Subcutaneous abdominal adipose tissue (tissue), 5 donors: ENCODE results near the gene GPR137B.

Experiments
- H3K27ac ChIP-seq: one replicate; pipeline ENCODE4 v1.7.0; 2013; ENCODE audit warnings: low read depth, mild to moderate bottlenecking, inconsistent platforms, low read length, moderate library complexity
- H3K27me3 ChIP-seq, 5 donors: one replicate each; pipeline ENCODE4 v1.7.0; 2013; ENCODE audit warnings: low read length in 5 of 5, inconsistent platforms in 1 of 5; ENCODE audit not compliant: control insufficient read depth in 5 of 5, insufficient read depth in 4 of 5
- H3K36me3 ChIP-seq, 5 donors: one replicate each; pipeline ENCODE4 v1.7.0; 2013; ENCODE audit warnings: low read length in 5 of 5; ENCODE audit not compliant: control insufficient read depth in 5 of 5, insufficient read depth in 5 of 5
- H3K4me1 ChIP-seq, 5 donors: one replicate each; pipeline ENCODE4 v1.7.0; 2013; ENCODE audit warnings: low read length in 5 of 5, mild to moderate bottlenecking in 3 of 5, moderate library complexity in 1 of 5; ENCODE audit not compliant: control insufficient read depth in 5 of 5, insufficient read depth in 5 of 5
- H3K4me3 ChIP-seq, 5 donors: one replicate each; pipeline ENCODE4 v1.7.0; 2013; ENCODE audit warnings: low read length in 5 of 5, low read depth in 1 of 5
- H3K9ac ChIP-seq, 5 donors: one replicate each; pipeline ENCODE4 v1.7.0; 2013; ENCODE audit warnings: low read length in 5 of 5, mild to moderate bottlenecking in 4 of 5, moderate library complexity in 3 of 5
- H3K9me3 ChIP-seq, 5 donors: one replicate each; pipeline ENCODE4 v1.7.0; 2013; ENCODE audit warnings: low read length in 5 of 5; ENCODE audit not compliant: control insufficient read depth in 5 of 5
- donor health status: healthy.
- donor health status: healthy.
- donor health status: healthy.
- donor health status: healthy.
- donor health status: healthy.

Gene GPR137B

DNA sequence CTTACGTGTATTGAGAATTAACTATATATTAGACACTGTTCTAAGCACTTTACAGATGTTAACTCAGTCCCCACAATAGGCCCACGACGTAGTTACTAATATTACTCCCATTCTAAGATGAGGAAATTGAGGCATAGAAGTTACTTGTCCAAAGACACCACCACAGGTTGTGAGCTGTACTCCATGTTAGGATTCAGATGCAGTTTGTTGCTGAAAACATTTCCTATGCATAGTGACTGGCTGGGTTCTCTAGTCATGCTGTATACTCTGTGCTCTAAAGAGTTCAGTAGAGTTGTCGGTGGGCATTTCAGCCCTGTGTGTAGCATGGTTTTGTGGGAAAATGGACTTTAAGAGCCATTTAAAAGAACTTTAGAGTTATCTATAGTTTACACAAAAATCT lies 65.2 kb downstream of the GPR137B start:
- H3K4me1 ChIP-seq = no peaks in the 10 kb centered on the region
- no peak overlapping the region for H3K4me3 ChIP-seq
- H3K27me3 ChIP-seq = no peaks in the 10 kb centered on the region
- H3K36me3 ChIP-seq = peaks cover 4 to 12% (median 10%) of the 10 kb centered on the region in 5 donors
- H3K9ac ChIP-seq = no peak overlapping the region
- no peaks in the 10 kb centered on the region for H3K9me3 ChIP-seq
- H3K27ac ChIP-seq = no peak overlapping the region

DNA sequence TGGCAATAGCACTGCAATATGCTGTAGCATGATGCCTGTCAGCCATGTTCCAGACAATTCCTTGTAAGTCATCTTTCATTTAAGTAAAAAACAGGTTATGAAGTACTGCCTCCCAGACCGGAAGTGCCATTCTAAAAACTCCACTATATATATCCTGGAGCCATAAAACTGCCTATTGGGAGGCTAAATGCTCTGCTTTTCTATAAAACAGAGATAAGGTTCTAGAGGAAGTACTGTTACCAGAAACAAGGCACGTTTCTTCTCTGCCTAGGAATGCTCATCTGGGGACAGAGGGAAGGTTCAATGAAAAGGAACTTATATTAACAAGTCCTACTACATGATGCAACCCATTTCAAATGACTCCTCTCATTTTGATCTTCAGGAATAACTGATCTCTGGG lies 66.8 kb downstream of the GPR137B start:
- Histone ChIP-seq H3K27me3 (no peaks in the 10 kb centered on the region), H3K9ac (no peak overlapping the region), H3K27ac (no peak overlapping the region), H3K4me3 (no peak overlapping the region), H3K36me3 (peaks cover 4 to 13% (median 12%) of the 10 kb centered on the region in 5 donors), H3K9me3 (no peaks in the 10 kb centered on the region), H3K4me1 (no peaks in the 10 kb centered on the region)

DNA sequence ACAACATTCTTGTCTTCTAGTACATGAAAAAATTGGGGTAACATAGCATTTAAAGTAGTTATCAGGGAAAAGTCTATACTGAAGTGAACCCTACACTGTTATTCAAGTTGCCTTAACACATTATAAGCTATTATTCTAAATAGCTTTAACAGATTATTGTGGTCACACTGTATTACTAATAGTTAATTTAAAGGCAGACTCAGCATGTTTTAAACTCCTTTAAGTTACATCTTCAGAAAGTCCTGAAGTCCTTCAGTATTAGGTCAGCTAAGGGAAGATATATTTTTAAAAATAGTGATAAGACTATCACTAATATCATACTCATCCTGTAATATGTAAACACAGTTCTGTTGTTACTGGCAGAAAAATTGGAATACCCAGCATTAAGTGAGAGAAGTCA lies 67.4 kb downstream of the GPR137B start:
- Histone ChIP-seq H3K4me3 (no peak overlapping the region), H3K9me3 (no peaks in the 10 kb centered on the region), H3K9ac (no peak overlapping the region), H3K27ac (no peak overlapping the region), H3K36me3 (peaks cover 4 to 16% (median 11%) of the 10 kb centered on the region in 5 donors), H3K27me3 (no peaks in the 10 kb centered on the region), H3K4me1 (no peaks in the 10 kb centered on the region)

DNA sequence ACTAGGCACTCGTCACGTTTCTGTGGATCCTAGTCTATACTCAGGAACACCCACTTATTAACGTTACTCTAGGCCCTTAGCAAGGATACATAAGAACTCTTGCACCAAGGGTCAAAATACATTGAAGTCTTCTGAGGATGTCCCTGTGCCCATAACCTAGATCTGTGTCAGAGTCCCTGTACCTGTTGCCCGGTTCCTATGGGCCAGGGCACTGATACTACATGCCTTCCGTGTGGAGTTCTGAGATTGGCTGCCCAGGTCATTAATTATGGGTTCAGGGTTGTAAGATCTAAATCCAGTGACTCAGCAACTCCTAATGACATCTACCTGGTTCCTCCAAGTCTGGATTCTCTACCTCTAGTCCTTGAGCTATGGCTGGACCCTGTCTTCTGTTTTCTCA lies 69.5 kb downstream of the GPR137B start:
- no peaks in the 10 kb centered on the region for H3K9me3 ChIP-seq
- H3K27ac ChIP-seq = no peak overlapping the region

DNA sequence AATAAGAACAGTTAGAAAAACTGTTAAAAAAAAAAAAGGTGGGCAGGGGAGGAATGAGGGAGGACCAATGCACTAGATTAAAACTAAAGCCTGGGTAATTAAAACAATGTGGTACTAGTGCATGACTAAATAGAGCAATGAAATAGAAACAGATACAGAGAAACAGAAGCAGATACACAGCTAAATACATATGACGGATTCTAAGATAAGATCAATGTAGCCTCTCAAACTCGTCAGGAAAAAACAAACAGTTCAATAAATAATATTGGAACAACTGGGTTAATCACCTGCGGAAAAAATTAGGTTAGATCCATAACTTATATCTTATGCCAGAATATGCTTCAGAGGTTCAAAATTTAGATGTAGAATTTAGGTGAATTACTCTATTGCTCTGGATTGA lies 71.2 kb downstream of the GPR137B start:
- H3K4me1 ChIP-seq = no peaks in the 10 kb centered on the region
- no peaks in the 10 kb centered on the region for H3K9me3 ChIP-seq
- no peak overlapping the region for H3K4me3 ChIP-seq
- peaks cover 0 to 20% (median 3%) of the 10 kb centered on the region in 5 donors for H3K36me3 ChIP-seq
- no peak overlapping the region for H3K9ac ChIP-seq
- H3K27ac ChIP-seq = no peak overlapping the region
- H3K27me3 ChIP-seq = no peaks in the 10 kb centered on the region

More for the DNA sequence above, 69.5 kb downstream of the GPR137B start:
- Histone ChIP-seq H3K9ac (no peak overlapping the region), H3K4me3 (no peak overlapping the region), H3K4me1 (no peaks in the 10 kb centered on the region), H3K27me3 (no peaks in the 10 kb centered on the region), H3K36me3 (peaks cover 0 to 14% (median 9%) of the 10 kb centered on the region in 5 donors)

DNA sequence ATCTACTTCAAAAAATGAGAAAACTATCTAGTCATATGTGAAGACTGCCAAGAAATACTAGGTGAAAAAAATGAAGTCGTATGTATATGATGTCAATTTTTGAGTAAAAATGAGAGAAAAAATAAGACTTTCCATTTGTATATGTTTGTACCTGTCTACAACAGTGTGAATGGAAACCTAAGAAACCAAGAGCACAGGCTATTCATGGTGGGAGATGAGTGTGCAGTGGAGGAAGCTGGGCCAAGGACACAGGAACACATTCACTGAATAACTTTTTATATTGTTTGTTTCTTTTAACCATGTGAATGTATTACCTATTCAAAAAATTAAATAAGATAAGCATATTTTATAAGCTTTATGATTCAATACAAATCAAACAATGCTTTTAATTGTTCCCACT lies 72.4 kb downstream of the GPR137B start:
- Histone ChIP-seq H3K9ac (no peak overlapping the region), H3K4me1 (no peaks in the 10 kb centered on the region), H3K4me3 (no peak overlapping the region), H3K9me3 (no peaks in the 10 kb centered on the region), H3K27me3 (no peaks in the 10 kb centered on the region), H3K36me3 (peaks cover 0 to 22% (median 0%) of the 10 kb centered on the region in 5 donors), H3K27ac (no peak overlapping the region)

DNA sequence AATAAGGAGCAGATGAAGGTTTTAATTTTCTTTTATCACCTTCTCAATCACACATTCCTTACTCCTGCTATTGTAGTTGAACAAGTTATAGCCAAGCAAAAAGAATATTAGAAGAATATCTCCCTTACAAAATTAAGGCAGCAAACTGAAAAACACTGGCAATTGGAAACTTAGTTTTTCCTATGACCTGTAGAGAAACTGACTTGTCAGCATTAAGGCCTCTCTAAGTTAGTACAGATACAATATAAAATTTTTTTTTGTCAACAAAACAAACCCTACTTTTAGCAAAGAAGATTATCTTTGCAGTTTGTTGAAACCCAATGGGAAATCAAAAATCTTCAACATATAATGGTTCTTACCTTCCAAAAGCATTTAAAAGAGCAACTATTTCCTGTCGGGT lies 78.1 kb downstream of the GPR137B start:
- no peaks in the 10 kb centered on the region for H3K4me1 ChIP-seq
- H3K4me3 ChIP-seq = no peak overlapping the region
- H3K27me3 ChIP-seq = no peaks in the 10 kb centered on the region
- H3K9me3 ChIP-seq = no peaks in the 10 kb centered on the region
- H3K27ac ChIP-seq = no peak overlapping the region
- H3K36me3 ChIP-seq = peaks cover 0 to 22% (median 10%) of the 10 kb centered on the region in 5 donors
- H3K9ac ChIP-seq = no peak overlapping the region

DNA sequence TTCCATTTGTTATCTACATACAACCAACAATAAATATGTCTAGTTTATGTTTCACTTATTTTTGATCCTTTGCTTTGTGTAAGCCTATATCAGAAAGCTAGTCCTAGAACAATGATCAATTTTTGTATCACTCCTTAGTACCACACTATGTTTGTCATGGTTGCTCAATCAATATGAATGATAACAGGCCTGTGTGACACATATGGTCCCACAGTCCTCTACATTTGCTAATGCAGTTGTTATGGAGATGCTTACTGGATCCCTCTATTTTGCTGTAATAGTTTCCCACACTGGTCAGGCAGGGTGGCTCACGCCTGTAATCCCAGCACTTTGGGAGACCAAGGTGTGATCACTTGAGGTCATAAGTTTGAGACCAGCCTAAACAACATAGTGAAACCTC lies 80.3 kb downstream of the GPR137B start:
- H3K36me3 ChIP-seq = peaks cover 0 to 20% (median 18%) of the 10 kb centered on the region in 5 donors
- no peak overlapping the region for H3K4me3 ChIP-seq

DNA sequence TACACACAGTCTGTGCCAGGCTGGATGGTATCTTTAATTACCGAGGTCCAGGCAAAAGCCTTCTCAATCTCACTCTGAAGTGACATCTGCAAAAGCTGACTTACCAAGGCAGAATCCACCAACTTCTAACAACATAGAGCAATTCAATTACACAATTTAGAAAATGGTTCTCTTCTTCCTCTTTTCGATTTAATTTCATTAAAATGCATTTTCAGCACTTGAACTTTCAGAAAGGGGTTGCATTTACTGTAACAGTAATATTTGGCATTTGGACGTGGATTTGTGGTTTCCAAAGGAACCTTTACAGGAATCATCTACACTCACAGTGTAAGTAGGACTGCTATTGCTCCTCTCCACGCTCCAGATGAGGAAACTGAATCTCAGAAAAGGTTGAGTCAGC lies 86.1 kb downstream of the GPR137B start:
- H3K4me1 ChIP-seq = no peaks in the 10 kb centered on the region
- H3K9me3 ChIP-seq = no peaks in the 10 kb centered on the region
- H3K9ac ChIP-seq = no peak overlapping the region
- no peak overlapping the region for H3K27ac ChIP-seq
- H3K36me3 ChIP-seq = peaks cover 6 to 26% (median 17%) of the 10 kb centered on the region in 5 donors
- no peak overlapping the region for H3K4me3 ChIP-seq
- no peaks in the 10 kb centered on the region for H3K27me3 ChIP-seq

More for the DNA sequence above, 80.3 kb downstream of the GPR137B start:
- H3K9ac ChIP-seq = no peak overlapping the region
- H3K4me1 ChIP-seq = no peaks in the 10 kb centered on the region
- H3K9me3 ChIP-seq = no peaks in the 10 kb centered on the region
- no peak overlapping the region for H3K27ac ChIP-seq
- no peaks in the 10 kb centered on the region for H3K27me3 ChIP-seq

DNA sequence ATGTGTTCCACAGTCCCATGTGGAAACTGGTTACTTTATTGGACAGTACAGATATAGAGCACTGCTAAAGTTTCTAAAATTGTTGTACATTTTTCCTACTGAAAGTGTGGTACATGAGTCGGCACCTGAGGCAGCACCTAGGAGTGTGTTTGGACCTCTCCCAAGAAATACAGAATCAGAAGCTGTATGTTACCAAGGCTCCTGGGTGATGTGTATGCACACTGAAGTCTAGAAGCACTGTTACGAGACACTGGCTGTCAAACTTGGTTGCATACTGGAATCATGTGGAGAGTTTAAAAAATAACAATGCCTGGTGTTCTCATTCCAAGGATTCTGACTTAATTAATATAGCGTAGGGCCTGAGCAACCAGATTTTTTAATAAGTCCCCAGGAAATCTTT lies 92.8 kb downstream of the GPR137B start:
- Histone ChIP-seq H3K4me1 (no peaks in the 10 kb centered on the region), H3K9ac (no peak overlapping the region), H3K4me3 (no peak overlapping the region), H3K27me3 (no peaks in the 10 kb centered on the region), H3K36me3 (peaks cover 2 to 12% (median 7%) of the 10 kb centered on the region in 5 donors), H3K9me3 (no peaks in the 10 kb centered on the region), H3K27ac (no peak overlapping the region)

DNA sequence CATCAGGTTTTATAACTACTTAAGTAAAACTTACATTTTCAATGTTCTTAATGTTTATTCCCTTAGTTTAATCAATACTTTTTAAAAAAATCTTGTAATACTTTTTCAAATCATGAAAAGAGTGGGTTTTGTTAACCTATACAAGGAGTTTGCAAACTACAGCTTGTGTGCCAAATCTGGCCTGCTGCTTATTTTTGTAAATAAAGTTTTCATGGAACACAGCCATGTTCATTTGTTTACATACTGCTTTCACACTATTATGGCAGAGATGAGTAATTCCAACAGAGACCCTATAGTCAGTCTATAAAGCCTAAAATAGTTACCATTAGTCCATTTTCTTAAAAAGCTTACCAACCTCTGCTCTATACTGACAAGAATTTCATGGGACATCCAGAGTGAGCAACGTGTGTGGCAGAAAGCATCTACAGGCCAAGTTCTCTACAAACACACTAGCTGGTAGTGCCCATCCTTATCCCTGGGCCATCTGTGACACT lies 96.8 kb downstream of the GPR137B start:
- Histone ChIP-seq H3K9me3 (no peaks in the 10 kb centered on the region), H3K36me3 (peaks cover 3 to 21% (median 11%) of the 10 kb centered on the region in 5 donors), H3K4me1 (no peaks in the 10 kb centered on the region), H3K4me3 (no peak overlapping the region), H3K27ac (no peak overlapping the region), H3K9ac (no peak overlapping the region), H3K27me3 (no peaks in the 10 kb centered on the region)
